H9 (cell line): Measurements from ENCODE around the gene JAG1. TPM values are rescaled to one million over a fixed set of nuclear protein-coding genes. Genes with fewer than 3 reads are reported as not detected.

ENCODE experiments used
- DNase-seq: peaks from one replicate; pipeline ENCODE4 v3.0.0-alpha.2; 2017
- H2AFZ ChIP-seq: one replicate; pipeline ENCODE4 v1.6.1; 2013; ENCODE audit warnings: mild to moderate bottlenecking, low read length, control low read depth, moderate library complexity
- H2AK5ac ChIP-seq: 2 replicates; pipeline ENCODE4 v1.6.1; 2013; ENCODE audit warnings: low read length, control low read depth, mixed read lengths; ENCODE audit not compliant: insufficient read length
- H2BK120ac ChIP-seq: one replicate; pipeline ENCODE4 v1.6.1; 2013; ENCODE audit warnings: low read depth, mild to moderate bottlenecking, low read length, control low read depth, inconsistent platforms; ENCODE audit not compliant: poor library complexity, severe bottlenecking
- H2BK12ac ChIP-seq: 2 replicates; pipeline ENCODE4 v1.6.1; 2013; ENCODE audit warnings: low read length, control low read depth, mixed read lengths, low read depth; ENCODE audit not compliant: insufficient read length
- H2BK15ac ChIP-seq: 2 replicates; pipeline ENCODE4 v1.6.1; 2013; ENCODE audit warnings: low read depth, low read length, control low read depth
- H2BK20ac ChIP-seq: one replicate; pipeline ENCODE4 v1.6.1; 2013; ENCODE audit warnings: low read depth, mild to moderate bottlenecking, low read length, control low read depth, inconsistent platforms; ENCODE audit not compliant: poor library complexity, severe bottlenecking
- H2BK5ac ChIP-seq: 2 replicates; pipeline ENCODE4 v1.6.1; 2013; ENCODE audit warnings: low read length, control low read depth, mixed read lengths; ENCODE audit not compliant: insufficient read length
- H3K14ac ChIP-seq: 2 replicates; pipeline ENCODE4 v1.6.1; 2013; ENCODE audit warnings: low read length, control low read depth; ENCODE audit not compliant: insufficient read depth
- H3K18ac ChIP-seq: 2 replicates; pipeline ENCODE4 v1.6.1; 2013; ENCODE audit warnings: low read depth, mild to moderate bottlenecking, mixed read lengths, low read length, control low read depth; ENCODE audit not compliant: insufficient read length
- H3K23ac ChIP-seq: 2 replicates; pipeline ENCODE4 v1.6.1; 2013; ENCODE audit warnings: low read length, control low read depth, mixed read lengths, low read depth; ENCODE audit not compliant: insufficient read length
- H3K23me2 ChIP-seq: 2 replicates; pipeline ENCODE4 v1.6.1; 2013; ENCODE audit warnings: low read depth, mild to moderate bottlenecking, mixed read lengths, low read length, control low read depth; ENCODE audit not compliant: insufficient read length, poor library complexity, severe bottlenecking
- H3K27ac ChIP-seq: 2 replicates; pipeline ENCODE4 v1.5.1; 2013; ENCODE audit warnings: low read length, control low read depth, mixed read lengths, low read depth; ENCODE audit not compliant: insufficient read length
- H3K27me3 ChIP-seq: 2 replicates; pipeline ENCODE4 v1.6.1; 2013; ENCODE audit warnings: low read length, control low read depth, inconsistent platforms; ENCODE audit not compliant: insufficient read depth
- H3K4ac ChIP-seq: 2 replicates; pipeline ENCODE4 v1.6.1; 2013; ENCODE audit warnings: low read depth, mild to moderate bottlenecking, control low read depth, inconsistent platforms, low read length, moderate library complexity
- H3K4me1 ChIP-seq: 2 replicates; pipeline ENCODE4 v1.6.1; 2013; ENCODE audit warnings: low read length, control low read depth, inconsistent platforms; ENCODE audit not compliant: insufficient read depth
- H3K4me2 ChIP-seq: 2 replicates; pipeline ENCODE4 v1.6.1; 2013; ENCODE audit warnings: low read length, control low read depth, mixed read lengths; ENCODE audit not compliant: insufficient read length, insufficient read depth
- H3K56ac ChIP-seq: 2 replicates; pipeline ENCODE4 v1.6.1; 2013; ENCODE audit warnings: low read depth, mild to moderate bottlenecking, mixed read lengths, low read length, control low read depth; ENCODE audit not compliant: insufficient read length
- H3K79me1 ChIP-seq: 2 replicates; pipeline ENCODE4 v1.6.1; 2013; ENCODE audit warnings: low read depth, mild to moderate bottlenecking, moderate library complexity, low read length, control low read depth, inconsistent platforms; ENCODE audit not compliant: insufficient read depth, poor library complexity, severe bottlenecking
- H3K79me2 ChIP-seq: 2 replicates; pipeline ENCODE4 v1.6.1; 2013; ENCODE audit warnings: low read length, control low read depth, inconsistent platforms; ENCODE audit not compliant: insufficient read depth
- H3K9ac ChIP-seq: 2 replicates; pipeline ENCODE4 v1.6.1; 2013; ENCODE audit warnings: low read length, control low read depth, mixed read lengths; ENCODE audit not compliant: insufficient read length; ENCODE audit errors: extremely low read depth
- H3K9me3 ChIP-seq: one replicate; pipeline ENCODE4 v1.6.1; 2013; ENCODE audit warnings: low read depth, low read length, inconsistent platforms; ENCODE audit not compliant: control insufficient read depth
- H3T11ph ChIP-seq: one replicate; pipeline ENCODE4 v1.6.1; 2013; ENCODE audit warnings: mild to moderate bottlenecking, low read length, control low read depth, inconsistent platforms
- H4K20me1 ChIP-seq: one replicate; pipeline ENCODE4 v1.6.1; 2013; ENCODE audit not compliant: control insufficient read depth, insufficient read length, insufficient read depth
- H4K5ac ChIP-seq: 2 replicates; pipeline ENCODE4 v1.6.1; 2013; ENCODE audit warnings: low read depth, mild to moderate bottlenecking, mixed read lengths, low read length, control low read depth; ENCODE audit not compliant: insufficient read length
- H4K8ac ChIP-seq: replicated peaks from 2 replicates; pipeline ENCODE4 v1.6.1; 2013; ENCODE audit warnings: low read length, control low read depth, mixed read lengths, low read depth; ENCODE audit not compliant: insufficient read length
- H4K91ac ChIP-seq: 2 replicates; pipeline ENCODE4 v1.6.1; 2013; ENCODE audit warnings: low read depth, mild to moderate bottlenecking, moderate library complexity, mixed read lengths, low read length, control low read depth; ENCODE audit not compliant: insufficient read length
- H3K27ac Mint-ChIP-seq, 3 experiments: 2 replicates in 2 of 3; 3 replicates in 1 of 3; pipeline ENCODE4 v1.8.0; 2020 to 2021; ENCODE audit warnings: mixed read lengths in 3 of 3, mild to moderate bottlenecking in 1 of 3, moderate library complexity in 1 of 3
- H3K27me3 Mint-ChIP-seq: 2 replicates; pipeline ENCODE4 v1.8.0; 2021; ENCODE audit warnings: low read depth, mild to moderate bottlenecking, moderate library complexity, mixed read lengths
- H3K36me3 Mint-ChIP-seq, 3 experiments: 2 replicates in 2 of 3; 3 replicates in 1 of 3; pipeline ENCODE4 v1.8.0; 2020 to 2021; ENCODE audit warnings: low read depth in 3 of 3, mixed read lengths in 3 of 3; ENCODE audit not compliant: insufficient read depth in 1 of 3
- H3K4me1 Mint-ChIP-seq, 2 experiments: 2 replicates each; pipeline ENCODE4 v1.8.0; 2020; ENCODE audit warnings: mixed read lengths in 2 of 2
- H3K4me3 Mint-ChIP-seq, 2 experiments: 2 replicates in 1 of 2; 3 replicates in 1 of 2; pipeline ENCODE4 v1.8.0; 2020 to 2021; ENCODE audit warnings: mild to moderate bottlenecking in 2 of 2, mixed read lengths in 2 of 2, moderate library complexity in 1 of 2
- H3K9me3 Mint-ChIP-seq, 2 experiments: 2 replicates in 1 of 2; 3 replicates in 1 of 2; pipeline ENCODE4 v1.8.0; 2020; ENCODE audit warnings: mild to moderate bottlenecking in 2 of 2, mixed read lengths in 2 of 2, moderate library complexity in 1 of 2
- WGBS: extraction: QIAGEN DNeasy Blood & Tissue Kit; methylation state at CpG from one replicate; pipeline ENCODE4 v1.1.7; 2013; ENCODE audit warnings: missing lambda C conversion rate, low lambda C conversion rate, mixed read lengths; ENCODE audit not compliant: insufficient read length; ENCODE audit errors: extremely low coverage; 5-methylcytosine and 5-hydroxymethylcytosine counted together
- total RNA-seq: library from RNA; stranded (reverse); gene quantifications from 2 replicates; pipeline ENCODE4 v1.2.1, GENCODE V29; 2021
- TF ChIP-seq, protein P1 (sequence below): fragments of 200-600 bp; sonication (generic); conservative IDR thresholded peaks from 3 replicates; pipeline ENCODE4 v1.8.0; 2021; ENCODE audit warnings: antibody characterized with exemption, mild to moderate bottlenecking

JAG1 gene
- total RNA-seq, 1 experiment from 2014 or later, result 58.1 TPM

DNA sequence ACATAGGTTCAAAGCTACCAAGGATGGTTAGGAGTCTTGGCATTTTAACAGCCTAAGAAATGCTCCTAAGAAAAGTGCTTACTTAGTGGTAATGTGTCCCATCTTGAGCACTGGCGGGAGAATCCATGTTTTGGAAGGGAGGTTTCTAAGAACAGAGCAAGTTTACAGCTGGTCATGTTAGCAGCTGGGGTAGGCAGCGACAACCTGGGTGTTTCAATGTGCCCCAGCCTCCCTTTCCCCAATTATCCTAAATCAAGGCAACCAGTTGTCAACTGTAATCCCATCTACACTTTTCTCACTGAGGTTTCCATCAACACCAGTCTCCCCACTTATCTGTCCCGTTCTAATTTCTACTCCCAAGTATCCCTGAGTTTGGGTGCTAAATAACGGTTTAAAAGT lies 1.6 kb upstream of the JAG1 start:
- H3K4me3 Mint-ChIP-seq, result peak overlapping the region; percentile 81 to 85
- WGBS, result no CpG with 5 or more reads among the region's 4 CpGs
- no peaks in the 10 kb centered on the region for H3K27me3 ChIP-seq
- TF ChIP-seq, protein P1, sequence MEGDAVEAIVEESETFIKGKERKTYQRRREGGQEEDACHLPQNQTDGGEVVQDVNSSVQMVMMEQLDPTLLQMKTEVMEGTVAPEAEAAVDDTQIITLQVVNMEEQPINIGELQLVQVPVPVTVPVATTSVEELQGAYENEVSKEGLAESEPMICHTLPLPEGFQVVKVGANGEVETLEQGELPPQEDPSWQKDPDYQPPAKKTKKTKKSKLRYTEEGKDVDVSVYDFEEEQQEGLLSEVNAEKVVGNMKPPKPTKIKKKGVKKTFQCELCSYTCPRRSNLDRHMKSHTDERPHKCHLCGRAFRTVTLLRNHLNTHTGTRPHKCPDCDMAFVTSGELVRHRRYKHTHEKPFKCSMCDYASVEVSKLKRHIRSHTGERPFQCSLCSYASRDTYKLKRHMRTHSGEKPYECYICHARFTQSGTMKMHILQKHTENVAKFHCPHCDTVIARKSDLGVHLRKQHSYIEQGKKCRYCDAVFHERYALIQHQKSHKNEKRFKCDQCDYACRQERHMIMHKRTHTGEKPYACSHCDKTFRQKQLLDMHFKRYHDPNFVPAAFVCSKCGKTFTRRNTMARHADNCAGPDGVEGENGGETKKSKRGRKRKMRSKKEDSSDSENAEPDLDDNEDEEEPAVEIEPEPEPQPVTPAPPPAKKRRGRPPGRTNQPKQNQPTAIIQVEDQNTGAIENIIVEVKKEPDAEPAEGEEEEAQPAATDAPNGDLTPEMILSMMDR, result no peak
- no peak overlapping the region for H4K5ac ChIP-seq
- H2BK120ac ChIP-seq, result no peak overlapping the region
- H3K27me3 Mint-ChIP-seq, result no peaks in the 10 kb centered on the region; the same call in 1 of the 2 replicates
- H3K9me3 ChIP-seq, result no peaks in the 10 kb centered on the region
- no peak overlapping the region for H2BK15ac ChIP-seq
- no peak overlapping the region for H2BK12ac ChIP-seq
- no peak for DNase-seq
- no peak overlapping the region for H3T11ph ChIP-seq
- H3K23me2 ChIP-seq, result peaks cover 23% of the 10 kb centered on the region
- no peak overlapping the region for H3K27ac Mint-ChIP-seq
- no peak overlapping the region for H3K56ac ChIP-seq
- no peak overlapping the region for H2AFZ ChIP-seq
- no peak overlapping the region for H3K4ac ChIP-seq
- no peak overlapping the region for H3K14ac ChIP-seq
- no peak overlapping the region for H3K27ac ChIP-seq
- peak overlapping the region; percentile 73 for H3K4me2 ChIP-seq
- H3K18ac ChIP-seq, result no peak overlapping the region
- no peak overlapping the region for H2BK5ac ChIP-seq
- no peak overlapping the region for H2BK20ac ChIP-seq
- H3K4me1 ChIP-seq, result peaks cover 7% of the 10 kb centered on the region
- no peak overlapping the region for H4K8ac ChIP-seq
- peaks cover 0 to 10% (median 1%) of the 10 kb centered on the region in 3 experiments; a peak in 4 of 7 replicates for H3K36me3 Mint-ChIP-seq
- H3K23ac ChIP-seq, result no peak overlapping the region
- H4K91ac ChIP-seq, result no peak overlapping the region
- no peak overlapping the region for H3K9ac ChIP-seq
- no peaks in the 10 kb centered on the region for H3K79me1 ChIP-seq
- peaks cover 1% of the 10 kb centered on the region; the same call in 1 of the 2 replicates for H3K79me2 ChIP-seq
- no peaks in the 10 kb centered on the region for H4K20me1 ChIP-seq
- no peaks in the 10 kb centered on the region; a peak in 1 of 5 replicates for H3K9me3 Mint-ChIP-seq
- no peak overlapping the region for H2AK5ac ChIP-seq
- H3K4me1 Mint-ChIP-seq, result peaks cover 25 to 30% of the 10 kb centered on the region in 2 experiments
